ENCODE results near the gene SREBF1. TPM values are rescaled to one million over a fixed set of nuclear protein-coding genes. Genes with fewer than 3 reads are reported as not detected.

Gene SREBF1
- total and polyA plus RNA-seq, 3 donors from 2014 or later = 142 to 256 (median 239) TPM

GRCh38 chr17:17781591-17782496, 54.9 kb downstream of the SREBF1 start:
- 1 to 2% methylated on average over 67 to 68 of the region's 88 CpGs for WGBS, 2 donors
- intact Hi-C loops (cut with DNase I; ENCODE audit: low total_unique reads) = no loop called here
- H3K9me3 ChIP-seq = no peaks in the 10 kb centered on the region
- H3K36me3 ChIP-seq (ENCODE audit: low read depth, missing control alignments) = no peaks in the 10 kb centered on the region
- peak; percentile 83 for DNase-seq
- peak overlapping the region; percentile 50 to 57 for H3K4me3 ChIP-seq
- TF ChIP-seq POLR2A (IDR thresholded peaks at IDR 0.05) (no peak), CTCF (IDR thresholded peaks at IDR 0.05) (no peak)
- peaks cover 70% of the 10 kb centered on the region for H3K4me1 ChIP-seq
- H3K27ac ChIP-seq = peak overlapping the region; percentile 78 to 87
- no peaks in the 10 kb centered on the region for H3K27me3 ChIP-seq

GRCh38 chr17:17780922-17781590, 55.7 kb downstream of the SREBF1 start:
- H3K27me3 ChIP-seq = no peaks in the 10 kb centered on the region
- H3K4me1 ChIP-seq = peaks cover 67% of the 10 kb centered on the region
- H3K9me3 ChIP-seq = no peaks in the 10 kb centered on the region
- intact Hi-C loops (cut with DNase I; ENCODE audit: low total_unique reads) = no loop called here
- peak overlapping the region in 1 of 2 donors; percentile 57 for H3K4me3 ChIP-seq
- H3K27ac ChIP-seq = peak overlapping the region; percentile 78 to 87
- TF ChIP-seq POLR2A (IDR thresholded peaks at IDR 0.05) (no peak), CTCF (IDR thresholded peaks at IDR 0.05) (no peak)
- 11 to 21% methylated on average over 11 of the region's 11 CpGs for WGBS, 2 donors
- DNase-seq = peak; percentile 34
- H3K36me3 ChIP-seq (ENCODE audit: low read depth, missing control alignments) = no peaks in the 10 kb centered on the region

GRCh38 chr17:17779015-17779611, 57.7 kb downstream of the SREBF1 start:
- Histone ChIP-seq H3K27me3 (no peaks in the 10 kb centered on the region), H3K4me3 (no peak overlapping the region), H3K36me3 (ENCODE audit: low read depth, missing control alignments) (no peaks in the 10 kb centered on the region), H3K4me1 (peaks cover 55% of the 10 kb centered on the region), H3K9me3 (no peaks in the 10 kb centered on the region), H3K27ac (peak overlapping the region; percentile 80 to 87)
- intact Hi-C loops (cut with DNase I; ENCODE audit: low total_unique reads) = no loop called here
- WGBS, 2 donors = 52 to 57% methylated on average over 14 to 16 of the region's 16 CpGs
- peak; percentile 45 for DNase-seq
- TF ChIP-seq CTCF (IDR thresholded peaks at IDR 0.05) (no peak), POLR2A (IDR thresholded peaks at IDR 0.05) (no peak)

GRCh38 chr17:17778308-17779014, 58.3 kb downstream of the SREBF1 start:
- Histone ChIP-seq H3K4me1 (peaks cover 51% of the 10 kb centered on the region), H3K27me3 (no peaks in the 10 kb centered on the region), H3K4me3 (no peak overlapping the region), H3K36me3 (ENCODE audit: low read depth, missing control alignments) (no peaks in the 10 kb centered on the region), H3K9me3 (no peaks in the 10 kb centered on the region), H3K27ac (peak overlapping the region; percentile 80 to 87)
- intact Hi-C loops (cut with DNase I; ENCODE audit: low total_unique reads) = no loop called here
- DNase-seq = peak; percentile 89
- 43 to 65% methylated on average over 6 to 8 of the region's 8 CpGs for WGBS, 2 donors
- TF ChIP-seq CTCF (IDR thresholded peaks at IDR 0.05) (no peak), POLR2A (IDR thresholded peaks at IDR 0.05) (no peak)
